ENCODE measurements around the gene CNTROB. TPM values are rescaled to one million over a fixed set of nuclear protein-coding genes. Genes with fewer than 3 reads are reported as not detected.

The CNTROB gene
- total RNA-seq, 1 experiment from 2014 or later = 30.1 TPM

GRCh38 chr17:7944326-7944725 lies 12.3 kb downstream of the CNTROB start:
- Histone ChIP-seq H4K8ac (replicated peaks; ENCODE audit: insufficient read length, low read depth, low read length) (no peak overlapping the region), H2BK5ac (ENCODE audit: insufficient read length, low read length) (no peak overlapping the region), H3K18ac (ENCODE audit: insufficient read length, low read depth, low read length) (no peak overlapping the region), H2BK120ac (ENCODE audit: low read depth, low read length, poor library complexity, severe bottlenecking) (no peak overlapping the region), H2BK15ac (ENCODE audit: low read depth, low read length) (no peak overlapping the region), H3K23me2 (ENCODE audit: insufficient read length, low read depth, low read length, poor library complexity, severe bottlenecking) (no peaks in the 10 kb centered on the region), H3K4me2 (ENCODE audit: insufficient read depth, insufficient read length, low read length) (no peak overlapping the region), H2BK20ac (ENCODE audit: low read depth, low read length, poor library complexity, severe bottlenecking) (no peak overlapping the region), H3K27me3 (ENCODE audit: insufficient read depth, low read length) (no peaks in the 10 kb centered on the region), H3K79me1 (ENCODE audit: insufficient read depth, low read depth, low read length, poor library complexity, severe bottlenecking) (no peaks in the 10 kb centered on the region), H3K23ac (ENCODE audit: insufficient read length, low read depth, low read length) (no peak overlapping the region), H2AFZ (ENCODE audit: low read length) (no peak overlapping the region), H4K20me1 (ENCODE audit: control insufficient read depth, insufficient read depth, insufficient read length) (no peaks in the 10 kb centered on the region), H2AK5ac (ENCODE audit: insufficient read length, low read length) (no peak overlapping the region), H3T11ph (ENCODE audit: low read length) (no peak overlapping the region), H3K79me2 (ENCODE audit: insufficient read depth, low read length) (no peaks in the 10 kb centered on the region), H2BK12ac (ENCODE audit: insufficient read length, low read depth, low read length) (no peak overlapping the region), H3K4me1 (ENCODE audit: insufficient read depth, low read length) (no peaks in the 10 kb centered on the region), H3K9me3 (ENCODE audit: control insufficient read depth, low read depth, low read length) (no peaks in the 10 kb centered on the region), H4K5ac (ENCODE audit: insufficient read length, low read depth, low read length) (no peak overlapping the region), H3K9ac (ENCODE audit: extremely low read depth, insufficient read length, low read length) (no peak overlapping the region), H3K14ac (ENCODE audit: insufficient read depth, low read length) (no peak overlapping the region), H4K91ac (ENCODE audit: insufficient read length, low read depth, low read length) (no peak overlapping the region), H3K27ac (ENCODE audit: insufficient read length, low read depth, low read length) (no peak overlapping the region), H3K4ac (ENCODE audit: low read depth, low read length) (no peak overlapping the region), H3K56ac (ENCODE audit: insufficient read length, low read depth, low read length) (no peak overlapping the region)
- Mint-ChIP-seq H3K27ac (no peak overlapping the region), H3K27me3 (ENCODE audit: low read depth) (no peaks in the 10 kb centered on the region), H3K4me3 (no peak overlapping the region), H3K4me1 (no peaks in the 10 kb centered on the region), H3K36me3 (ENCODE audit: insufficient read depth in 1 of 3, low read depth in 3 of 3) (peaks cover 26 to 89% (median 86%) of the 10 kb centered on the region in 3 experiments; a peak in 6 of 7 replicates), H3K9me3 (no peaks in the 10 kb centered on the region)
- no CpG with 5 or more reads among the region's 9 CpGs for WGBS (ENCODE audit: extremely low coverage, insufficient read length, low lambda C conversion rate)
- DNase-seq = no peak
- no peak for TF ChIP-seq CTCF (conservative IDR thresholded peaks at IDR 0.05)

All from H9 (cell line).